Mesendoderm (in vitro differentiated cells): ENCODE results near the gene ZNF791.
"Not testable (repeated sequence)": the region's sequence is repeated elsewhere in the genome, so short reads cannot be mapped to it uniquely, and the experiment has no call there.

Source experiments
- DNase-seq: peaks from one replicate; pipeline ENCODE4 v3.0.0; 2013
- H2AK5ac ChIP-seq: 2 replicates; pipeline ENCODE4 v1.6.1; 2013; ENCODE audit warnings: low read length, inconsistent platforms
- H2BK120ac ChIP-seq: 2 replicates; pipeline ENCODE4 v1.6.1; 2013; ENCODE audit warnings: low read depth, mild to moderate bottlenecking, low read length, moderate library complexity, mixed read lengths
- H2BK15ac ChIP-seq: replicated peaks from 2 replicates; pipeline ENCODE4 v1.6.1; 2013; ENCODE audit warnings: low read depth, mild to moderate bottlenecking, moderate library complexity
- H2BK5ac ChIP-seq: 2 replicates; pipeline ENCODE4 v1.6.1; 2013; ENCODE audit warnings: low read length, inconsistent platforms
- H3K18ac ChIP-seq: 2 replicates; pipeline ENCODE4 v1.6.1; 2013; ENCODE audit warnings: mild to moderate bottlenecking, low read length, mixed read lengths
- H3K23ac ChIP-seq: one replicate; pipeline ENCODE4 v1.6.1; 2013; ENCODE audit warnings: low read length
- H3K27ac ChIP-seq: 2 replicates; pipeline ENCODE4 v1.5.1; 2013; ENCODE audit warnings: low read depth, mild to moderate bottlenecking, inconsistent platforms, low read length, moderate library complexity
- H3K27me3 ChIP-seq: 2 replicates; pipeline ENCODE4 v1.6.1; 2013; ENCODE audit warnings: low read length, control low read depth, mild to moderate bottlenecking, inconsistent platforms; ENCODE audit not compliant: insufficient read depth, poor library complexity
- H3K36me3 ChIP-seq: 2 replicates; pipeline ENCODE4 v1.6.1; 2013; ENCODE audit warnings: low read length, inconsistent platforms; ENCODE audit not compliant: control insufficient read depth, insufficient read depth
- H3K4ac ChIP-seq: one replicate; pipeline ENCODE4 v1.6.1; 2013; ENCODE audit warnings: low read depth, mild to moderate bottlenecking, low read length, moderate library complexity
- H3K4me1 ChIP-seq: 2 replicates; pipeline ENCODE4 v1.6.1; 2013; ENCODE audit warnings: low read depth, low read length, inconsistent platforms; ENCODE audit not compliant: control insufficient read depth
- H3K4me2 ChIP-seq: 2 replicates; pipeline ENCODE4 v1.6.1; 2013; ENCODE audit warnings: low read length
- H3K4me3 ChIP-seq: 2 replicates; pipeline ENCODE4 v1.5.1; 2013; ENCODE audit warnings: mild to moderate bottlenecking, low read length
- H3K56ac ChIP-seq: one replicate; pipeline ENCODE4 v1.6.1; 2013; ENCODE audit warnings: low read length
- H3K79me1 ChIP-seq: 2 replicates; pipeline ENCODE4 v1.6.1; 2013; ENCODE audit warnings: low read length, inconsistent platforms
- H3K79me2 ChIP-seq: 2 replicates; pipeline ENCODE4 v1.6.1; 2013; ENCODE audit warnings: mild to moderate bottlenecking, low read length; ENCODE audit not compliant: control insufficient read depth, insufficient read depth
- H3K9ac ChIP-seq: 2 replicates; pipeline ENCODE4 v1.6.1; 2013; ENCODE audit warnings: low read length, inconsistent platforms
- H4K5ac ChIP-seq: one replicate; pipeline ENCODE4 v1.6.1; 2013; ENCODE audit warnings: low read length
- H4K8ac ChIP-seq: one replicate; pipeline ENCODE4 v1.6.1; 2013; ENCODE audit warnings: low read depth, mild to moderate bottlenecking, control low read depth, low read length, moderate library complexity
- WGBS: extraction: QIAGEN DNeasy Blood & Tissue Kit; methylation state at CpG from one replicate; pipeline ENCODE4 v1.1.7; 2013; ENCODE audit warnings: low lambda C conversion rate, missing lambda C conversion rate; ENCODE audit not compliant: insufficient coverage; ENCODE audit errors: extremely low coverage; 5-methylcytosine and 5-hydroxymethylcytosine counted together

Gene ZNF791

DNA sequence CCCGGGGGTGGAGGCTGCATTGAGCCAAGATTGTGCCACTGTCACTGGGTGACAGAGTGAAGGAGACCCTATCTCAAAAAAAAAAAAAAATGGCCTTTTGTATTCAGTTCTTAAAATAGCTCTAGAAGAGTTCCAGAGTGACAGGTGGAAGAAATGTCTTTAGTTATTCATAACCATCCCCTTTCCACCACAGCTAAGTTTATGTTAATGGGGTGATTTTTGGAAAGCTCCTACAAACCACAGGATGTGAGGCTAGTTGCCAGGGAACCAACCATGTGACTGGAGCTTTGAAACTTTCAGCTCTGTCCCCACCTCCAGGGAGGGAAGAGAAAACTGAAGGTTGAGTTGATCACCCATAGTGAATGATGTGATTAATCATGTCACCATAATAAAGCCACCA, 7.0 kb upstream of the ZNF791 start:
- no CpG with 5 or more reads among the region's 1 CpG for WGBS
- Histone ChIP-seq H3K79me2 (no peaks in the 10 kb centered on the region), H3K36me3 (no peaks in the 10 kb centered on the region)

GRCh38 chr19:12606796-12607195, 3.9 kb upstream of the ZNF791 start:
- Histone ChIP-seq H2BK120ac (no peak overlapping the region), H3K18ac (no peak overlapping the region), H3K79me2 (peaks cover 9% of the 10 kb centered on the region), H3K23ac (no peak overlapping the region), H3K27ac (no peak overlapping the region), H3K56ac (no peak overlapping the region), H3K27me3 (no peaks in the 10 kb centered on the region), H3K4me3 (no peak overlapping the region), H3K79me1 (peaks cover 5% of the 10 kb centered on the region), H3K4ac (no peak overlapping the region), H4K8ac (no peak overlapping the region), H4K5ac (no peak overlapping the region), H3K4me1 (no peaks in the 10 kb centered on the region), H3K4me2 (no peak overlapping the region), H2AK5ac (no peak overlapping the region), H2BK5ac (no peak overlapping the region), H3K36me3 (no peaks in the 10 kb centered on the region), H2BK15ac (no peak overlapping the region), H3K9ac (no peak overlapping the region)
- no CpG with 5 or more reads among the region's 1 CpG for WGBS
- no peak for DNase-seq

More for the DNA sequence above, 7.0 kb upstream of the ZNF791 start:
- H3K18ac ChIP-seq: no peak overlapping the region
- H2BK120ac ChIP-seq: no peak overlapping the region
- H3K27ac ChIP-seq: no peak overlapping the region
- no peak overlapping the region for H2BK5ac ChIP-seq
- H2BK15ac ChIP-seq: no peak overlapping the region
- no peak overlapping the region for H3K23ac ChIP-seq
- H3K4me1 ChIP-seq: no peaks in the 10 kb centered on the region
- H2AK5ac ChIP-seq: no peak overlapping the region
- no peak overlapping the region for H3K56ac ChIP-seq
- no peak overlapping the region for H3K9ac ChIP-seq
- no peak for DNase-seq
- no peak overlapping the region for H3K4me3 ChIP-seq
- H4K5ac ChIP-seq: no peak overlapping the region
- no peak overlapping the region for H3K4ac ChIP-seq
- no peak overlapping the region for H3K4me2 ChIP-seq
- no peak overlapping the region for H4K8ac ChIP-seq
- no peaks in the 10 kb centered on the region for H3K27me3 ChIP-seq
- no peaks in the 10 kb centered on the region for H3K79me1 ChIP-seq

DNA sequence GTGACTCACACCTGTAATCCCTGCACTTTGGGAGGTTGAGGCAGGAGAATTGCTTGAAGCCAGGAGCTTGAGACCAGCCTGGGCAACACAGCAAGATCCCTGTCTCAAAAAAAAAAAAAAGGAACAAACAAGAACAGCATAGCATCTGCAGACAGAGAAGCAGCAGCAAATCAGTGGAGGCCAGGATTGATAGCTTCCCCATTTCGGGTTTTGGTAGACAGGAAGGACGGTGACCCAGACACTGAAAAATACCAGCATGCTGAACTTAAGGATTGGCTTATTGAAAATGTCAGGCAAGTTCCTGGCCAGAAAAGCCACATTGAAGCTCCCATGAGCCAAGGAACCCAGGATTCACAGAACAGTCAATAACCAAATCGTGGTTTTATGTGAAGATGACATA, 3.1 kb upstream of the ZNF791 start:
- no peak overlapping the region for H2AK5ac ChIP-seq
- H2BK5ac ChIP-seq: no peak overlapping the region
- H3K4ac ChIP-seq: no peak overlapping the region
- H3K4me2 ChIP-seq: no peak overlapping the region
- H3K79me2 ChIP-seq: peaks cover 12% of the 10 kb centered on the region
- no peaks in the 10 kb centered on the region for H3K4me1 ChIP-seq
- no peak overlapping the region for H3K27ac ChIP-seq
- no peak overlapping the region for H4K5ac ChIP-seq
- no peak overlapping the region for H4K8ac ChIP-seq
- DNase-seq: no peak
- no peaks in the 10 kb centered on the region for H3K27me3 ChIP-seq
- H3K79me1 ChIP-seq: peaks cover 5% of the 10 kb centered on the region
- no peak overlapping the region for H3K4me3 ChIP-seq
- WGBS: no CpG with 5 or more reads among the region's 3 CpGs
- no peaks in the 10 kb centered on the region for H3K36me3 ChIP-seq
- H3K9ac ChIP-seq: no peak overlapping the region
- no peak overlapping the region for H3K18ac ChIP-seq
- no peak overlapping the region for H3K23ac ChIP-seq
- no peak overlapping the region for H2BK120ac ChIP-seq
- H3K56ac ChIP-seq: no peak overlapping the region
- no peak overlapping the region for H2BK15ac ChIP-seq

- H3K18ac ChIP-seq: peak overlapping the region; percentile 57
- no peaks in the 10 kb centered on the region for H3K4me1 ChIP-seq
- no peak overlapping the region for H3K4ac ChIP-seq
- H2AK5ac ChIP-seq: no peak overlapping the region
- H3K79me1 ChIP-seq: peaks cover 5% of the 10 kb centered on the region
- peaks cover 34% of the 10 kb centered on the region for H3K79me2 ChIP-seq
- H4K5ac ChIP-seq: no peak overlapping the region
- H3K56ac ChIP-seq: peak overlapping the region; percentile 98
- no peak overlapping the region for H2BK120ac ChIP-seq
- H2BK5ac ChIP-seq: peak overlapping the region; percentile 78
- H4K8ac ChIP-seq: no peak overlapping the region
- H3K4me2 ChIP-seq: peak overlapping the region; percentile 83
- peak; percentile 83 for DNase-seq
- peak overlapping the region; percentile 99 for H3K4me3 ChIP-seq
- H3K27me3 ChIP-seq: no peaks in the 10 kb centered on the region
- H3K23ac ChIP-seq: peak overlapping the region; percentile 24
- no peaks in the 10 kb centered on the region for H3K36me3 ChIP-seq
- no CpG with 5 or more reads among the region's 10 CpGs for WGBS
- peak overlapping the region; percentile 97 for H3K9ac ChIP-seq
- no peak overlapping the region for H2BK15ac ChIP-seq
- peak overlapping the region; percentile 85 for H3K27ac ChIP-seq
These were observed 610 bp downstream of the ZNF791 start for GRCh38 chr19:12611361-12611699.

GRCh38 chr19:12617646-12618045, 6.9 kb downstream of the ZNF791 start:
- no peaks in the 10 kb centered on the region for H3K4me1 ChIP-seq
- H3K4ac ChIP-seq: no peak overlapping the region
- no peak overlapping the region for H3K27ac ChIP-seq
- H2BK120ac ChIP-seq: no peak overlapping the region
- H2BK15ac ChIP-seq: no peak overlapping the region
- H3K9ac ChIP-seq: no peak overlapping the region
- no peak overlapping the region for H3K4me3 ChIP-seq
- H3K79me1 ChIP-seq: peaks cover 1% of the 10 kb centered on the region
- peaks cover 41% of the 10 kb centered on the region for H3K79me2 ChIP-seq
- H3K27me3 ChIP-seq: no peaks in the 10 kb centered on the region
- no peak overlapping the region for H2AK5ac ChIP-seq
- no peak overlapping the region for H3K56ac ChIP-seq
- H3K36me3 ChIP-seq: no peaks in the 10 kb centered on the region
- no peak overlapping the region for H4K8ac ChIP-seq
- no peak overlapping the region for H4K5ac ChIP-seq
- no peak overlapping the region for H3K23ac ChIP-seq
- WGBS: no CpG with 5 or more reads among the region's 4 CpGs
- DNase-seq: no peak
- H3K18ac ChIP-seq: no peak overlapping the region
- no peak overlapping the region for H2BK5ac ChIP-seq
- H3K4me2 ChIP-seq: no peak overlapping the region

DNA sequence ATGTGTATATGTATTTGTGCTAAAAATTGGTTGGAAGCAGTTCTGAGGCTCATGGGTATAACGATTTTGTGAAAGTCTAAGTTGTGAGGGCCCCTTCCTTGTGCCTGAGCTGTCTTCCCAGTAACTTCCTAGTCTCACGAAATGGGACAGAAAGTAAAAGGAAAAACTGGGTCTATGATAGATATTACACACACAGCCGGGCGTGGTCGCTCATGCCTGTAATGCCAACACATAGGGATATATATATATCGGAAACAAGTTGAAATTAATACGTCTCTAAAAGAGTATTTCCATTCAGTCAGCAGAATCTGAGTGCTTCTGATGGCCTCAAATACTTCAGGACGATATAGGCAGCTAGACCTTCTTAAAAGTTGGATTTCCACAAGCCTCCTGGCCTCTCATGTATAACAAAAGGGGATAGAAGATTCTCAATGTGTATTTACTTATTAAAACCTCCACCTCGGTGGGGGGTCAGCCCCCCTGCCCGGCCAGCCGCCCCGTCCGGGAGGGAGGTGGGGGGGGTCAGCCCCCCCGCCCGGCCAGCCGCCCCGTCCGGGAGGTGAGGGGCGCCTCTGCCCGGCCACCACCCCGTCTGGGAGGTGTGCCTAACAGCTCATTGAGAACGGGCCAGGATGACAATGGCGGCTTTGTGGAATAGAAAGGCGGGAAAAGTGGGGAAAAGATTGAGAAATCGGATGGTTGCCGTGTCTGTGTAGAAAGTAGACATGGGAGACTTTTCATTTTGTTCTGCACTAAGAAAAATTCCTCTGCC, 10.7 kb downstream of the ZNF791 start:
- H3K27me3 ChIP-seq, H4K8ac ChIP-seq, H3K4me2 ChIP-seq, H3K27ac ChIP-seq, H4K5ac ChIP-seq, H3K56ac ChIP-seq, H3K36me3 ChIP-seq, H3K18ac ChIP-seq, H3K9ac ChIP-seq, H3K4ac ChIP-seq, DNase-seq, H3K79me1 ChIP-seq, H3K4me3 ChIP-seq, H2BK15ac ChIP-seq, H2BK5ac ChIP-seq, H3K23ac ChIP-seq, H3K4me1 ChIP-seq, H2AK5ac ChIP-seq, H2BK120ac ChIP-seq: not testable (repeated sequence)
- H3K79me2 ChIP-seq: peaks cover 17% of the 10 kb centered on the region
- WGBS: no CpG with 5 or more reads among the region's 26 CpGs
